Measurements from ENCODE around the gene RNF151. TPM values are rescaled to one million over a fixed set of nuclear protein-coding genes. Genes with fewer than 3 reads are reported as not detected.
"Not testable (repeated sequence)": the region's sequence is repeated elsewhere in the genome, so short reads cannot be mapped to it uniquely, and the experiment has no call there.

RNF151 gene
- total and polyA plus RNA-seq, 11 donors, result not detected

GRCh38 chr16:2008631-2009163 lies 42.0 kb downstream of the RNF151 start:
- no peaks in the 10 kb centered on the region for H3K9me3 ChIP-seq
- no peak for ATAC-seq
- TF ChIP-seq CTCF (IDR thresholded peaks at IDR 0.05) (no peak), POLR2A (IDR thresholded peaks at IDR 0.05) (no peak)
- peak overlapping the region; percentile 69 to 100 (median 94) for H3K4me3 ChIP-seq
- 7 to 17% (median 7%) methylated on average over 16 to 23 of the region's 23 CpGs for WGBS, 4 donors
- DNase-seq, result peak in 2 of 5 donors; percentile 23 to 32
- intact Hi-C loops (cut with DNase I), result loop anchor here in 2 of 10 donors (2.0 to 10.0 kb wide), 3 partner anchors 24 to 496 kb away; partner anchors contain the start of genes GFER (in 1 of the 2) and TRAF7 (in 1 of the 2)
- peaks cover 20 to 66% (median 48%) of the 10 kb centered on the region in 12 donors for H3K4me1 ChIP-seq
- H3K36me3 ChIP-seq, result no peaks in the 10 kb centered on the region
- H3K27ac ChIP-seq, result peak overlapping the region; percentile 58 to 94 (median 88)
- H3K27me3 ChIP-seq, result no peaks in the 10 kb centered on the region

GRCh38 chr16:2009164-2009711 lies 42.6 kb downstream of the RNF151 start:
- Histone ChIP-seq H3K4me1 (peaks cover 20 to 60% (median 43%) of the 10 kb centered on the region in 12 donors), H3K36me3 (no peaks in the 10 kb centered on the region), H3K27me3 (no peaks in the 10 kb centered on the region), H3K9me3 (no peaks in the 10 kb centered on the region), H3K4me3 (peak overlapping the region; percentile 69 to 100 (median 94)), H3K27ac (peak overlapping the region; percentile 58 to 94 (median 88))
- DNase-seq, result peak in 2 of 5 donors; percentile 33 to 34
- 0 to 1% (median 0%) methylated on average over 1 to 55 of the region's 55 CpGs for WGBS, 4 donors
- ATAC-seq, result peak in 2 of 4 donors; percentile 2 to 15
- TF ChIP-seq CTCF (IDR thresholded peaks at IDR 0.05), result no peak
- TF ChIP-seq POLR2A (IDR thresholded peaks at IDR 0.05), result no peak
- intact Hi-C loops (cut with DNase I), result loop anchor here in 2 of 10 donors (2.0 to 10.0 kb wide), 3 partner anchors 24 to 496 kb away; partner anchors contain the start of genes GFER (in 1 of the 2) and TRAF7 (in 1 of the 2)

GRCh38 chr16:2009791-2010510 lies 43.3 kb downstream of the RNF151 start, which contains the start of gene ZNF598:
Gene ZNF598 (minus strand): TSS chr16:2009821.
- 1 to 6% (median 3%) methylated on average over 21 to 52 of the region's 52 CpGs for WGBS, 4 donors
- Histone ChIP-seq H3K4me3 (peak within 1 kb of the TSS; percentile 69 to 100 (median 94)), H3K27ac (peak within 1 kb of the TSS; percentile 58 to 98 (median 93)), H3K27me3 (no peaks in the 10 kb centered on the region), H3K36me3 (no peaks in the 10 kb centered on the region), H3K9me3 (no peaks in the 10 kb centered on the region), H3K4me1 (peaks cover 20 to 53% (median 38%) of the 10 kb centered on the region in 12 donors)
- TF ChIP-seq POLR2A (IDR thresholded peaks at IDR 0.05), result peak in 1 of 2 donors; percentile 92
- TF ChIP-seq CTCF (IDR thresholded peaks at IDR 0.05), result peak in 2 of 12 donors; percentile 6 to 24
- ATAC-seq (peak; percentile 90 to 97 (median 96)), DNase-seq (peak; percentile 87 to 91 (median 88))
- intact Hi-C loops (cut with DNase I), result loop anchor here in 3 of 10 donors (2.0 to 10.0 kb wide), 4 partner anchors 25 to 495 kb away; partner anchors contain the start of genes GFER (in 1 of the 3) and TRAF7 (in 1 of the 3)

GRCh38 chr16:2011726-2012125 lies 45.1 kb downstream of the RNF151 start:
- DNase-seq, H3K4me3 ChIP-seq, H3K27me3 ChIP-seq, ATAC-seq, H3K9me3 ChIP-seq, H3K36me3 ChIP-seq, H3K27ac ChIP-seq: not testable (repeated sequence)
- WGBS, 4 donors, result 83 to 92% (median 88%) methylated on average over 9 of the region's 9 CpGs
- intact Hi-C loops (cut with DNase I), result loop anchor here in 1 of 10 donors (5.0 kb wide), 1 partner anchor 141 kb away; no protein-coding TSS in a partner anchor
- H3K4me1 ChIP-seq, result peaks cover 20 to 35% (median 29%) of the 10 kb centered on the region in 12 donors

Data from heart left ventricle (tissue), 16 donors.